ENCODE data around the gene MED8. TPM values are rescaled to one million over a fixed set of nuclear protein-coding genes. Genes with fewer than 3 reads are reported as not detected.
"Not testable (repeated sequence)": the region's sequence is repeated elsewhere in the genome, so short reads cannot be mapped to it uniquely, and the experiment has no call there.

The MED8 gene
- total RNA-seq, 2 donors from 2014 or later, result 18.8 to 21.3 TPM

GRCh38 chr1:43376723-43377235, 12.8 kb downstream of the MED8 start:
- Histone ChIP-seq H3K4me3 (no peak overlapping the region), H3K36me3 (no peaks in the 10 kb centered on the region), H3K9me3 (no peaks in the 10 kb centered on the region), H3K27ac (no peak overlapping the region), H3K4me1 (peaks cover 0 to 24% of the 10 kb centered on the region in 2 donors), H3K27me3 (no peaks in the 10 kb centered on the region)
- no peak for DNase-seq (ENCODE audit: low spot score)
- TF ChIP-seq, protein P1, sequence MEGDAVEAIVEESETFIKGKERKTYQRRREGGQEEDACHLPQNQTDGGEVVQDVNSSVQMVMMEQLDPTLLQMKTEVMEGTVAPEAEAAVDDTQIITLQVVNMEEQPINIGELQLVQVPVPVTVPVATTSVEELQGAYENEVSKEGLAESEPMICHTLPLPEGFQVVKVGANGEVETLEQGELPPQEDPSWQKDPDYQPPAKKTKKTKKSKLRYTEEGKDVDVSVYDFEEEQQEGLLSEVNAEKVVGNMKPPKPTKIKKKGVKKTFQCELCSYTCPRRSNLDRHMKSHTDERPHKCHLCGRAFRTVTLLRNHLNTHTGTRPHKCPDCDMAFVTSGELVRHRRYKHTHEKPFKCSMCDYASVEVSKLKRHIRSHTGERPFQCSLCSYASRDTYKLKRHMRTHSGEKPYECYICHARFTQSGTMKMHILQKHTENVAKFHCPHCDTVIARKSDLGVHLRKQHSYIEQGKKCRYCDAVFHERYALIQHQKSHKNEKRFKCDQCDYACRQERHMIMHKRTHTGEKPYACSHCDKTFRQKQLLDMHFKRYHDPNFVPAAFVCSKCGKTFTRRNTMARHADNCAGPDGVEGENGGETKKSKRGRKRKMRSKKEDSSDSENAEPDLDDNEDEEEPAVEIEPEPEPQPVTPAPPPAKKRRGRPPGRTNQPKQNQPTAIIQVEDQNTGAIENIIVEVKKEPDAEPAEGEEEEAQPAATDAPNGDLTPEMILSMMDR (IDR thresholded peaks at IDR 0.05), result no peak

DNA sequence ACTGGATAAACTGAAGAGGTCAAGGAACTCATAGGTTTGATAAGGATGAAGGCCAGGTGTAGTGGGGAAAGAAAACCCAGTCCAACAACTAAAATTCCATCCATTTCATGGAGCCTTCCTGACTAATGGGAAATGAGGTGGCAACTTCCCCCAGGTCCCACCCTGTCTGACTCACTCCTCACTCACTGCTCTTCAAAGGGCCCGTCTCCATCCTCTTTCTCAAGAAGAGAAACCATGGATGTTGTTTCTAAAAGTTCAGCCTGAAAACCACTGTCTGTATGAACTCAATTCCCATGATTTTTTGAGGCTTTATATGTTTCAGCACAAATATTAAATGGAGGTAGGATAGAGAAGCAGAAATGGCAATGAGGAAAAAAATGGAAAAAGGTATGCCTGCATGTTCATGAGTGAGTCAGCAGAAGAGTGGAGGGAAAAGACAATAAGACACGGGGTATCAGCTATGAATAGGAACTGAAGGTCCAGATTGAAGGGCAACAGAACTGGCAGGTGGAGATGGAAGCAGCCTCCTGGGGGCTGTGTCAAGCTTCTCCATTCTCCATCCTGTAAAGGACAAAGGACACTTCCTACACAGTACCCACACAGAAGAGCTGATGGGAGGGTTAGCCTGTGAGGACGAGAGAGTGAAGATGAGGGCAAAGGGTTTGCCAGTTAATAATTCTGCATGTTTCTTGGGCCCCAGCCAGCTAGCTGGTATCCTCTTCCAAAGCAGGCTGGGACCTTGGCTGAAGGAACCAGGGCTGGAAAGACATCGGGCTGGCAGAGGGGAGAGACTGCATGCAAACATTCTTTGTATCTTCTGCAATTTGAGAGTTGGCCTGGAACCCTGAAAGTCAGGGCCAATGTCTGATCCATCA, 16.3 kb downstream of the MED8 start:
- Histone ChIP-seq H3K27ac (peak overlapping the region; percentile 33 to 69), H3K27me3 (no peaks in the 10 kb centered on the region), H3K4me3 (no peak overlapping the region), H3K4me1 (peaks cover 0 to 27% of the 10 kb centered on the region in 2 donors), H3K36me3 (no peaks in the 10 kb centered on the region), H3K9me3 (no peaks in the 10 kb centered on the region)
- DNase-seq (ENCODE audit: low spot score), result no peak
- TF ChIP-seq, protein P1 (IDR thresholded peaks at IDR 0.05), result no peak

DNA sequence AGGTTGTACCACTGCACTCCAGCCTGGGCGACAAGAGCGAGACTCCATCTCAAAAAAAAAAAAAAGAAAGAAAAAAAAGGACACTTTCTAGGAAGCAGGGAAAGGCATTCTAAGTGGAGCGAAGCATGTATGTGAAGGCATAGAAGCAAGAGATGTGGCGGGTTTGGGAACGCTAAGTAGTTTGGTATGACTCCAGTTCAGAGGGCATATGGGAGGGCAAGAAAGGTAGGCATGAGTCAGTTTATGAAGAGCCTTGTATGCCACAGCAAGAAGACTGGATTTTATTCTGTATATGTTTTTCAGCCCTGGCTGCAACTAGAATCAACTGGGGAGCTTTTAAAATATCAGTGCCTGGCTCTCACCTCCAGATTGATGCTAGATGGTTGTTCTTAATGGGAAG, 17.4 kb downstream of the MED8 start:
- no peak for DNase-seq (ENCODE audit: low spot score)
- H3K4me1 ChIP-seq, result peaks cover 0 to 31% of the 10 kb centered on the region in 2 donors
- peak overlapping the region in 1 of 2 donors; percentile 69 for H3K27ac ChIP-seq
- TF ChIP-seq, protein P1 (IDR thresholded peaks at IDR 0.05), result no peak
- H3K9me3 ChIP-seq, result no peaks in the 10 kb centered on the region
- no peaks in the 10 kb centered on the region for H3K36me3 ChIP-seq
- H3K27me3 ChIP-seq, result no peaks in the 10 kb centered on the region
- H3K4me3 ChIP-seq, result no peak overlapping the region

DNA sequence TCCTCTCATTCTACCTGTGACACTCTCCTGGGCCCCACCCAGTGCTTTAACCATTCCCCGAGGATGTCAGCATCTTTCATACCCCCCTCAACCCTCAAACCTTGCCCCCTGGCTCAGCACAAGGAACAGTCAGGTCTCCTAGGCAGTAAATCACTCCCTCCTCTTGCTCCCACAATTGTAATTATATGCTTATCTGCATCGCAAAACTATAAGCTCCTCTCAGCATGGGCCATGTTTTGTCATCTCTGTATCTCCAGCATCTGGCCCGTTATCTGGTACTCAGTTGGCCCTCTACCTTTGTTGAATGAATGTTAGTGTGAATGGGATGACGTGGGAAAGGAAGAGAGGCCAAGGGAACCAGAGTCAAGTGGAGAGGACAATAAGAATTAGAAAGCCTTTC, 19.0 kb downstream of the MED8 start:
- no peak for DNase-seq (ENCODE audit: low spot score)
- H3K36me3 ChIP-seq, result no peaks in the 10 kb centered on the region
- H3K9me3 ChIP-seq, result no peaks in the 10 kb centered on the region
- TF ChIP-seq, protein P1 (IDR thresholded peaks at IDR 0.05), result no peak
- no peaks in the 10 kb centered on the region for H3K27me3 ChIP-seq
- H3K27ac ChIP-seq, result no peak overlapping the region
- H3K4me3 ChIP-seq, result no peak overlapping the region
- peaks cover 0 to 47% of the 10 kb centered on the region in 2 donors for H3K4me1 ChIP-seq

- not testable (repeated sequence) for DNase-seq (ENCODE audit: low spot score); H3K27me3 ChIP-seq; H3K4me3 ChIP-seq; H3K27ac ChIP-seq; H3K9me3 ChIP-seq; H3K36me3 ChIP-seq
- peaks cover 0 to 49% of the 10 kb centered on the region in 2 donors for H3K4me1 ChIP-seq
Measured at GRCh38 chr1:43369779-43370178, 19.8 kb downstream of the MED8 start.

- TF ChIP-seq, protein P1 (IDR thresholded peaks at IDR 0.05), result no peak
- Histone ChIP-seq H3K27me3 (no peaks in the 10 kb centered on the region), H3K36me3 (peaks cover 18% of the 10 kb centered on the region), H3K4me1 (peaks cover 0 to 46% of the 10 kb centered on the region in 2 donors), H3K9me3 (no peaks in the 10 kb centered on the region), H3K27ac (peak overlapping the region; percentile 92 to 93), H3K4me3 (peak overlapping the region; percentile 88 to 89)
- DNase-seq (ENCODE audit: low spot score), result no peak
Measured at GRCh38 chr1:43368646-43369020, 21.0 kb downstream of the MED8 start.

All from right atrium auricular region (tissue), 2 donors.